Stimulated activated CD4-positive, alpha-beta T cell treated with anti-CD3 and anti-CD28 coated beads, Interleukin-15, amount 100 ng/mL, for 24 hours (primary cell): Measurements from ENCODE around the gene TAS2R14.

Source experiments
- DNase-seq: peaks from one replicate; pipeline ENCODE4 v3.0.0-alpha.2; 2020

The TAS2R14 gene

GRCh38 chr12:10904686-10905085 is 34.4 kb downstream of the TAS2R14 start:
- DNase-seq: no peak

- no peak for DNase-seq
Measured at GRCh38 chr12:10901427-10901826, 37.6 kb downstream of the TAS2R14 start.

- DNase-seq: no peak
Measured at GRCh38 chr12:10900972-10901371, 38.1 kb downstream of the TAS2R14 start.

- DNase-seq: no peak
Measured at GRCh38 chr12:10900530-10900929, 38.5 kb downstream of the TAS2R14 start.

GRCh38 chr12:10896854-10897253 is 42.2 kb downstream of the TAS2R14 start:
- no peak for DNase-seq

GRCh38 chr12:10891937-10892336 is 47.1 kb downstream of the TAS2R14 start:
- no peak for DNase-seq

- DNase-seq: no peak
Measured at GRCh38 chr12:10889226-10889625, 49.8 kb downstream of the TAS2R14 start.
